ENCODE results near the gene PARVB.

- TF ChIP-seq, protein P1, sequence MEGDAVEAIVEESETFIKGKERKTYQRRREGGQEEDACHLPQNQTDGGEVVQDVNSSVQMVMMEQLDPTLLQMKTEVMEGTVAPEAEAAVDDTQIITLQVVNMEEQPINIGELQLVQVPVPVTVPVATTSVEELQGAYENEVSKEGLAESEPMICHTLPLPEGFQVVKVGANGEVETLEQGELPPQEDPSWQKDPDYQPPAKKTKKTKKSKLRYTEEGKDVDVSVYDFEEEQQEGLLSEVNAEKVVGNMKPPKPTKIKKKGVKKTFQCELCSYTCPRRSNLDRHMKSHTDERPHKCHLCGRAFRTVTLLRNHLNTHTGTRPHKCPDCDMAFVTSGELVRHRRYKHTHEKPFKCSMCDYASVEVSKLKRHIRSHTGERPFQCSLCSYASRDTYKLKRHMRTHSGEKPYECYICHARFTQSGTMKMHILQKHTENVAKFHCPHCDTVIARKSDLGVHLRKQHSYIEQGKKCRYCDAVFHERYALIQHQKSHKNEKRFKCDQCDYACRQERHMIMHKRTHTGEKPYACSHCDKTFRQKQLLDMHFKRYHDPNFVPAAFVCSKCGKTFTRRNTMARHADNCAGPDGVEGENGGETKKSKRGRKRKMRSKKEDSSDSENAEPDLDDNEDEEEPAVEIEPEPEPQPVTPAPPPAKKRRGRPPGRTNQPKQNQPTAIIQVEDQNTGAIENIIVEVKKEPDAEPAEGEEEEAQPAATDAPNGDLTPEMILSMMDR (IDR thresholded peaks at IDR 0.05) = no peak
- no peak for TF ChIP-seq POLR2A (IDR thresholded peaks at IDR 0.05)
Observed at GRCh38 chr22:44094751-44095302, 70.7 kb downstream of the PARVB start.

All from uterus (tissue), 2 donors.